ENCODE measurements around the gene RUNX2.

The RUNX2 gene

GRCh38 chr6:45376310-45377042 is 48.3 kb downstream of the RUNX2 start:
- Mint-ChIP-seq H3K27ac (peak overlapping the region; percentile 100), H3K36me3 (no peaks in the 10 kb centered on the region), H3K9me3 (no peaks in the 10 kb centered on the region), H3K27me3 (no peaks in the 10 kb centered on the region), H3K4me1 (peaks cover 33% of the 10 kb centered on the region), H3K4me3 (peak overlapping the region; percentile 98)

- Mint-ChIP-seq H3K9me3 (no peaks in the 10 kb centered on the region), H3K4me3 (peak overlapping the region; percentile 98), H3K4me1 (peaks cover 27% of the 10 kb centered on the region), H3K36me3 (no peaks in the 10 kb centered on the region), H3K27me3 (no peaks in the 10 kb centered on the region), H3K27ac (peak overlapping the region; percentile 100)
Measured at GRCh38 chr6:45377043-45377553, 49.0 kb downstream of the RUNX2 start.

GRCh38 chr6:45377554-45378333 is 49.6 kb downstream of the RUNX2 start, which contains the start of gene SUPT3H:
Gene SUPT3H, minus strand, starts transcription at chr6:45377934.
- peak within 1 kb of the TSS; percentile 98 for H3K4me3 Mint-ChIP-seq
- peaks cover 25% of the 10 kb centered on the region for H3K4me1 Mint-ChIP-seq
- H3K36me3 Mint-ChIP-seq: no peaks in the 10 kb centered on the region
- H3K9me3 Mint-ChIP-seq: no peaks in the 10 kb centered on the region
- H3K27me3 Mint-ChIP-seq: no peaks in the 10 kb centered on the region
- H3K27ac Mint-ChIP-seq: peak within 1 kb of the TSS; percentile 100

GRCh38 chr6:45378334-45378926 is 50.3 kb downstream of the RUNX2 start:
- H3K9me3 Mint-ChIP-seq: no peaks in the 10 kb centered on the region
- peak overlapping the region; percentile 99 for H3K27ac Mint-ChIP-seq
- H3K27me3 Mint-ChIP-seq: no peaks in the 10 kb centered on the region
- peak overlapping the region; percentile 98 for H3K4me3 Mint-ChIP-seq
- H3K36me3 Mint-ChIP-seq: no peaks in the 10 kb centered on the region
- H3K4me1 Mint-ChIP-seq: peaks cover 25% of the 10 kb centered on the region

GRCh38 chr6:45382391-45382790 is 54.3 kb downstream of the RUNX2 start:
- H3K4me1 Mint-ChIP-seq: peaks cover 6% of the 10 kb centered on the region
- H3K27me3 Mint-ChIP-seq: no peaks in the 10 kb centered on the region
- H3K36me3 Mint-ChIP-seq: no peaks in the 10 kb centered on the region
- H3K27ac Mint-ChIP-seq: no peak overlapping the region
- H3K9me3 Mint-ChIP-seq: no peaks in the 10 kb centered on the region
- H3K4me3 Mint-ChIP-seq: no peak overlapping the region

- H3K27ac Mint-ChIP-seq: no peak overlapping the region
- H3K27me3 Mint-ChIP-seq: no peaks in the 10 kb centered on the region
- H3K9me3 Mint-ChIP-seq: no peaks in the 10 kb centered on the region
- H3K36me3 Mint-ChIP-seq: no peaks in the 10 kb centered on the region
- no peak overlapping the region for H3K4me3 Mint-ChIP-seq
- no peaks in the 10 kb centered on the region for H3K4me1 Mint-ChIP-seq
Measured at GRCh38 chr6:45386501-45386900, 58.4 kb downstream of the RUNX2 start.

- Mint-ChIP-seq H3K9me3 (no peaks in the 10 kb centered on the region), H3K4me1 (no peaks in the 10 kb centered on the region), H3K27me3 (no peaks in the 10 kb centered on the region), H3K36me3 (no peaks in the 10 kb centered on the region), H3K4me3 (no peak overlapping the region), H3K27ac (no peak overlapping the region)
Measured at GRCh38 chr6:45387236-45387635, 59.1 kb downstream of the RUNX2 start.

GRCh38 chr6:45388328-45388727 is 60.2 kb downstream of the RUNX2 start:
- H3K9me3 Mint-ChIP-seq: peaks cover 7% of the 10 kb centered on the region
- H3K4me1 Mint-ChIP-seq: no peaks in the 10 kb centered on the region
- peaks cover 2% of the 10 kb centered on the region for H3K36me3 Mint-ChIP-seq
- no peak overlapping the region for H3K27ac Mint-ChIP-seq
- H3K27me3 Mint-ChIP-seq: no peaks in the 10 kb centered on the region
- no peak overlapping the region for H3K4me3 Mint-ChIP-seq

GRCh38 chr6:45394586-45395095 is 66.5 kb downstream of the RUNX2 start:
- Mint-ChIP-seq H3K27me3 (no peaks in the 10 kb centered on the region), H3K4me3 (no peak overlapping the region), H3K9me3 (peaks cover 7% of the 10 kb centered on the region), H3K27ac (no peak overlapping the region), H3K36me3 (peaks cover 5% of the 10 kb centered on the region), H3K4me1 (no peaks in the 10 kb centered on the region)

- Mint-ChIP-seq H3K36me3 (peaks cover 2% of the 10 kb centered on the region), H3K9me3 (no peaks in the 10 kb centered on the region), H3K4me3 (no peak overlapping the region), H3K27me3 (no peaks in the 10 kb centered on the region), H3K4me1 (no peaks in the 10 kb centered on the region), H3K27ac (no peak overlapping the region)
Measured at GRCh38 chr6:45398075-45398813, 70.1 kb downstream of the RUNX2 start.

- H3K27ac Mint-ChIP-seq: no peak overlapping the region
- no peaks in the 10 kb centered on the region for H3K9me3 Mint-ChIP-seq
- H3K4me3 Mint-ChIP-seq: no peak overlapping the region
- H3K36me3 Mint-ChIP-seq: peaks cover 3% of the 10 kb centered on the region
- H3K27me3 Mint-ChIP-seq: peaks cover 3% of the 10 kb centered on the region
- H3K4me1 Mint-ChIP-seq: no peaks in the 10 kb centered on the region
Measured at GRCh38 chr6:45400021-45400420, 71.9 kb downstream of the RUNX2 start.

GRCh38 chr6:45411959-45412358 is 83.8 kb downstream of the RUNX2 start:
- peaks cover 19% of the 10 kb centered on the region for H3K4me1 Mint-ChIP-seq

GRCh38 chr6:45415315-45415714 is 87.2 kb downstream of the RUNX2 start:
- Mint-ChIP-seq H3K36me3 (no peaks in the 10 kb centered on the region), H3K9me3 (no peaks in the 10 kb centered on the region), H3K4me1 (peaks cover 26% of the 10 kb centered on the region), H3K27ac (no peak overlapping the region), H3K27me3 (peaks cover 10% of the 10 kb centered on the region), H3K4me3 (no peak overlapping the region)

More at GRCh38 chr6:45411959-45412358, 83.8 kb downstream of the RUNX2 start:
- Mint-ChIP-seq H3K27me3 (peaks cover 7% of the 10 kb centered on the region), H3K9me3 (no peaks in the 10 kb centered on the region), H3K4me3 (no peak overlapping the region), H3K27ac (no peak overlapping the region), H3K36me3 (no peaks in the 10 kb centered on the region)

GRCh38 chr6:45415788-45416518 is 87.8 kb downstream of the RUNX2 start:
- Mint-ChIP-seq H3K27me3 (peaks cover 14% of the 10 kb centered on the region), H3K27ac (peak overlapping the region; percentile 15), H3K4me3 (no peak overlapping the region), H3K9me3 (no peaks in the 10 kb centered on the region), H3K36me3 (no peaks in the 10 kb centered on the region), H3K4me1 (peaks cover 33% of the 10 kb centered on the region)
